Keratinocyte (primary cell): ENCODE data around the gene FANCC. TPM values are rescaled to one million over a fixed set of nuclear protein-coding genes. Genes with fewer than 3 reads are reported as not detected.

Experiments
- DNase-seq: peaks from one replicate; pipeline ENCODE4 v3.0.0-alpha.2; 2011; ENCODE audit warnings: low read depth, missing footprints, low spot score
- FAIRE-seq: peaks from 2 replicates; lab custom pipeline; 2011; peaks lifted over from hg19 to GRCh38; lab: Jason Lieb, UNC
- H2AFZ ChIP-seq: 2 replicates; pipeline ENCODE4 v1.6.0; 2012; ENCODE audit warnings: low read length, control low read depth, inconsistent platforms; ENCODE audit not compliant: control insufficient read depth
- H3K27ac ChIP-seq: 2 replicates; pipeline ENCODE4 v1.5.1; 2011; ENCODE audit warnings: low read length; ENCODE audit not compliant: control insufficient read depth, insufficient read depth
- H3K27me3 ChIP-seq: 3 replicates; pipeline ENCODE4 v1.6.0; 2011; ENCODE audit warnings: low read length; ENCODE audit not compliant: control insufficient read depth, insufficient read depth; ENCODE audit errors: extremely low read depth
- H3K36me3 ChIP-seq, 2 experiments: 2 replicates in 1 of 2; 3 replicates in 1 of 2; pipeline ENCODE4 v1.5.1; 2011; ENCODE audit warnings: low read length in 2 of 2, mild to moderate bottlenecking in 1 of 2; ENCODE audit not compliant: control insufficient read depth in 2 of 2, insufficient read depth in 2 of 2; ENCODE audit errors: extremely low read depth in 1 of 2
- H3K4me1 ChIP-seq: 3 replicates; pipeline ENCODE4 v1.5.1; 2011; ENCODE audit warnings: low read length; ENCODE audit not compliant: control insufficient read depth, insufficient read depth; ENCODE audit errors: extremely low read depth
- H3K4me2 ChIP-seq: 3 replicates; pipeline ENCODE4 v1.6.0; 2011; ENCODE audit warnings: low read depth, low read length; ENCODE audit not compliant: control insufficient read depth, insufficient read depth; ENCODE audit errors: extremely low read depth
- H3K4me3 ChIP-seq, 3 experiments: fragments of 200-600 bp in 1 of 3; sonication (generic) in 1 of 3; 2 replicates in 2 of 3; 3 replicates in 1 of 3; pipeline ENCODE4 v1.5.1; 2011 to 2016; ENCODE audit warnings: low read length in 3 of 3, mild to moderate bottlenecking in 3 of 3, control low read depth in 2 of 3, inconsistent platforms in 1 of 3, low read depth in 1 of 3, mixed read lengths in 1 of 3, mixed run types in 1 of 3, moderate library complexity in 1 of 3; ENCODE audit not compliant: control insufficient read depth in 2 of 3, insufficient read depth in 2 of 3; ENCODE audit errors: extremely low read depth in 1 of 3
- H3K79me2 ChIP-seq: 2 replicates; pipeline ENCODE4 v1.6.0; 2012; ENCODE audit warnings: low read length; ENCODE audit not compliant: control insufficient read depth, insufficient read depth
- H3K9ac ChIP-seq: 3 replicates; pipeline ENCODE4 v1.6.0; 2011; ENCODE audit warnings: low read length; ENCODE audit not compliant: control insufficient read depth, insufficient read depth; ENCODE audit errors: extremely low read depth
- H3K9me1 ChIP-seq: 3 replicates; pipeline ENCODE4 v1.6.0; 2011; ENCODE audit warnings: low read length; ENCODE audit not compliant: control insufficient read depth, insufficient read depth; ENCODE audit errors: extremely low read depth
- H3K9me3 ChIP-seq: 2 replicates; pipeline ENCODE4 v1.5.1; 2012; ENCODE audit warnings: low read depth, low read length; ENCODE audit not compliant: control insufficient read depth
- H4K20me1 ChIP-seq: 3 replicates; pipeline ENCODE4 v1.6.0; 2011; ENCODE audit warnings: low read length; ENCODE audit not compliant: control insufficient read depth, insufficient read depth; ENCODE audit errors: extremely low read depth
- CTCF ChIP-seq, 3 experiments: IDR thresholded peaks in 1 of 3; conservative IDR thresholded peaks in 1 of 3; optimal IDR thresholded peaks in 1 of 3; 2 replicates in 2 of 3; 3 replicates in 1 of 3; pipeline versions ENCODE3 to v1.5.1; 2011; ENCODE audit warnings: low read length in 3 of 3, mild to moderate bottlenecking in 3 of 3, moderate library complexity in 2 of 3, control low read depth in 1 of 3, inconsistent platforms in 1 of 3; ENCODE audit not compliant: insufficient read depth in 2 of 3; ENCODE audit errors: extremely low read depth in 1 of 3
- EZH2 ChIP-seq: IDR thresholded peaks from one replicate; pipeline ENCODE4 v1.6.1; 2012; ENCODE audit warnings: inconsistent platforms, mild to moderate bottlenecking, low read length, moderate library complexity
- dilution Hi-C: fragments of 300-500 bp; cut with MboI; formaldehyde crosslinking; loops from one replicate; pipeline ENCODE4 v1.7.0; 2020; ENCODE audit warnings: low sequenced_read_pairs; ENCODE audit not compliant: extremely low pct_ligation_motif_present
- polyA plus RNA-seq, 5 experiments: library from polyadenylated mRNA; depleted of rRNA in 3 of 5; stranded (reverse) in 3 of 5; stranded (forward) in 1 of 5; unstranded in 1 of 5; fragments of >200 nt; gene quantifications; 1 replicate in 1 of 5; 2 replicates in 3 of 5; 3 replicates in 1 of 5; pipeline versions ENCODE4 v1.2.1 to v1.2.3, GENCODE V29; 2011 to 2012; ENCODE audit warnings: missing spikeins in 2 of 5, low read depth in 1 of 5, low replicate concordance in 1 of 5

Gene FANCC
- polyA plus RNA-seq, 1 donor (not counting 4 experiments of a cell fraction or from before 2014, with no cell fraction given) = 8.3 TPM

GRCh38 chr9:95215336-95215898, 102.1 kb downstream of the FANCC start:
- Histone ChIP-seq H3K4me1 (no peaks in the 10 kb centered on the region), H2AFZ (no peak overlapping the region), H3K9ac (no peak overlapping the region), H3K4me3 (no peak overlapping the region), H3K27ac (no peak overlapping the region), H3K9me1 (no peaks in the 10 kb centered on the region), H3K36me3 (no peaks in the 10 kb centered on the region), H4K20me1 (no peaks in the 10 kb centered on the region), H3K27me3 (no peaks in the 10 kb centered on the region), H3K9me3 (no peaks in the 10 kb centered on the region), H3K79me2 (no peaks in the 10 kb centered on the region), H3K4me2 (no peak overlapping the region)
- FAIRE-seq = no peak
- TF ChIP-seq CTCF (optimal IDR thresholded peaks at IDR 0.05 in 1 of 3, IDR thresholded peaks at IDR 0.05 in 1 of 3, conservative IDR thresholded peaks at IDR 0.05 in 1 of 3; ENCODE audit: extremely low read depth in 1 of 3, insufficient read depth in 2 of 3, low read length in 3 of 3) = no peak
- TF ChIP-seq EZH2 = no peak
- no peak for DNase-seq
- dilution Hi-C loops = no loop called here

- TF ChIP-seq CTCF (optimal IDR thresholded peaks at IDR 0.05 in 1 of 3, IDR thresholded peaks at IDR 0.05 in 1 of 3, conservative IDR thresholded peaks at IDR 0.05 in 1 of 3; ENCODE audit: extremely low read depth in 1 of 3, insufficient read depth in 2 of 3, low read length in 3 of 3) (no peak), EZH2 (no peak)
- no peak for FAIRE-seq
Measured at GRCh38 chr9:95213117-95213516, 104.4 kb downstream of the FANCC start.

More at GRCh38 chr9:95213117-95213516, 104.4 kb downstream of the FANCC start:
- no peaks in the 10 kb centered on the region for H3K9me3 ChIP-seq
- no peaks in the 10 kb centered on the region for H3K9me1 ChIP-seq
- no peaks in the 10 kb centered on the region for H3K4me1 ChIP-seq
- H3K4me2 ChIP-seq = no peak overlapping the region
- no peaks in the 10 kb centered on the region for H3K36me3 ChIP-seq
- H4K20me1 ChIP-seq = no peaks in the 10 kb centered on the region
- H3K9ac ChIP-seq = no peak overlapping the region
- no peak overlapping the region for H3K27ac ChIP-seq
- H3K79me2 ChIP-seq = no peaks in the 10 kb centered on the region
- dilution Hi-C loops = no loop called here
- H3K27me3 ChIP-seq = no peaks in the 10 kb centered on the region
- H3K4me3 ChIP-seq = no peak overlapping the region
- no peak overlapping the region for H2AFZ ChIP-seq
- DNase-seq = no peak
